Ishikawa (cell line): ENCODE results near the gene SUMO1.

Experiments used
- CEBPB ChIP-seq: IDR thresholded peaks from 2 replicates; pipeline ENCODE4 v1.6.1; 2012
- CREB1 ChIP-seq: IDR thresholded peaks from 2 replicates; pipeline ENCODE4 v1.6.1; 2012; ENCODE audit warnings: low read depth
- EGR1 ChIP-seq: IDR thresholded peaks from 2 replicates; pipeline ENCODE4 v1.6.1; 2012
- EP300 ChIP-seq: IDR thresholded peaks from 2 replicates; pipeline ENCODE4 v1.6.1; 2012; ENCODE audit warnings: borderline replicate concordance
- FOXM1 ChIP-seq: IDR thresholded peaks from 2 replicates; pipeline ENCODE4 v1.6.1; 2012; ENCODE audit warnings: low read depth, borderline replicate concordance
- MAX ChIP-seq: IDR thresholded peaks from 2 replicates; pipeline ENCODE4 v1.6.1; 2012
- NFIC ChIP-seq: IDR thresholded peaks from 2 replicates; pipeline ENCODE4 v1.6.1; 2012
- RAD21 ChIP-seq: IDR thresholded peaks from 2 replicates; pipeline ENCODE4 v1.6.1; 2012; ENCODE audit warnings: low read depth
- REST ChIP-seq: IDR thresholded peaks from 2 replicates; pipeline ENCODE4 v1.6.1; 2012; ENCODE audit warnings: low read depth, mild to moderate bottlenecking
- TAF1 ChIP-seq: IDR thresholded peaks from 2 replicates; pipeline ENCODE4 v1.6.1; 2012; ENCODE audit warnings: low read depth, mild to moderate bottlenecking
- TCF12 ChIP-seq: IDR thresholded peaks from 2 replicates; pipeline ENCODE4 v1.6.1; 2012; ENCODE audit warnings: low read depth
- TEAD4 ChIP-seq: IDR thresholded peaks from 2 replicates; pipeline ENCODE4 v1.6.1; 2012
- USF1 ChIP-seq: IDR thresholded peaks from 2 replicates; pipeline ENCODE4 v1.6.1; 2012
- YY1 ChIP-seq: IDR thresholded peaks from 2 replicates; pipeline ENCODE4 v1.6.1; 2012; ENCODE audit warnings: low read depth
- ZBTB7A ChIP-seq: IDR thresholded peaks from 2 replicates; pipeline ENCODE4 v1.6.1; 2012; ENCODE audit warnings: low read depth

The SUMO1 gene

GRCh38 chr2:202238234-202239197 lies at the start of gene SUMO1:
SUMO1 (minus strand) TSS chr2:202238597; CDS start chr2:202238451, 146 bp downstream.
- TF ChIP-seq TAF1, result peak; percentile 66; the same call in 1 of the 2 replicates
- no peak for TF ChIP-seq RAD21
- TF ChIP-seq CREB1, result peak; percentile 73
- no peak for TF ChIP-seq REST
- TF ChIP-seq TCF12, result no peak
- no peak for TF ChIP-seq USF1
- TF ChIP-seq ZBTB7A, result no peak
- TF ChIP-seq CEBPB, result no peak; the same call in 1 of the 2 replicates
- no peak for TF ChIP-seq FOXM1
- no peak for TF ChIP-seq NFIC
- TF ChIP-seq TEAD4, result no peak
- no peak for TF ChIP-seq EGR1
- TF ChIP-seq MAX, result peak; percentile 76
- no peak for TF ChIP-seq EP300
- no peak; the same call in none of the 2 replicates for TF ChIP-seq YY1

- TF ChIP-seq TCF12 (no peak), TAF1 (no peak), MAX (no peak), USF1 (no peak), RAD21 (no peak), TEAD4 (no peak), FOXM1 (no peak), EGR1 (no peak), NFIC (no peak), EP300 (no peak), CREB1 (no peak)
Measured at GRCh38 chr2:202286595-202286994, 48.2 kb upstream of the SUMO1 start.

- TF ChIP-seq REST (peak; percentile 38; the same call in 1 of the 2 replicates), EP300 (no peak), RAD21 (peak; percentile 49)
Measured at GRCh38 chr2:202278944-202279343, 40.5 kb upstream of the SUMO1 start.

- no peak for TF ChIP-seq RAD21
- TF ChIP-seq MAX, result no peak
Measured at GRCh38 chr2:202278036-202278760, 39.8 kb upstream of the SUMO1 start.

GRCh38 chr2:202270487-202270886 lies 32.1 kb upstream of the SUMO1 start:
- TF ChIP-seq TAF1 (no peak), RAD21 (no peak), YY1 (no peak), FOXM1 (no peak), ZBTB7A (no peak), EGR1 (no peak), CEBPB (no peak), MAX (no peak), REST (no peak), TEAD4 (no peak), NFIC (no peak), CREB1 (no peak), USF1 (no peak), EP300 (no peak), TCF12 (no peak)
